Thyroid gland (tissue), 4 donors: ENCODE data around the gene CKMT1B. TPM values are rescaled to one million over a fixed set of nuclear protein-coding genes. Genes with fewer than 3 reads are reported as not detected.
"Not testable (repeated sequence)": the region's sequence is repeated elsewhere in the genome, so short reads cannot be mapped to it uniquely, and the experiment has no call there.

ENCODE experiments used
- DNase-seq, 2 donors: peaks; one replicate each; pipeline ENCODE4 v3.0.0-alpha.2; 2019
- H3K27ac ChIP-seq, 3 donors: fragments of 200-600 bp; sonication (generic); 1 replicate in 2 of 3; 2 replicates in 1 of 3; pipeline ENCODE4 v1.5.1; 2016 to 2019; ENCODE audit warnings: mild to moderate bottlenecking in 1 of 3, moderate library complexity in 1 of 3
- H3K27me3 ChIP-seq: fragments of 200-600 bp; sonication (generic); one replicate; pipeline ENCODE4 v1.5.1; 2019
- H3K36me3 ChIP-seq, 2 donors: fragments of 200-600 bp; sonication (generic); one replicate each; pipeline ENCODE4 v1.5.1; 2016 to 2019
- H3K4me1 ChIP-seq, 2 donors: fragments of 200-600 bp; sonication (generic); one replicate each; pipeline ENCODE4 v1.5.1; 2017 to 2019
- H3K4me3 ChIP-seq, 3 donors: fragments of 200-600 bp; sonication (generic); replicated peaks in 1 of 3; 1 replicate in 2 of 3; 2 replicates in 1 of 3; pipeline ENCODE4 v1.5.1; 2016; ENCODE audit warnings: mild to moderate bottlenecking in 1 of 3
- H3K9me3 ChIP-seq: fragments of 200-600 bp; sonication (generic); one replicate; pipeline ENCODE4 v1.5.1; 2017
- POLR2A ChIP-seq, 2 donors: fragments of 450-650 bp; IDR thresholded peaks; one replicate each; pipeline ENCODE4 v1.6.1; 2017; ENCODE audit warnings: antibody characterized with exemption in 2 of 2, mild to moderate bottlenecking in 2 of 2, moderate library complexity in 1 of 2
- WGBS, 2 donors: methylation state at CpG; one replicate each; pipeline ENCODE4 v1.1.5; 2017; 5-methylcytosine and 5-hydroxymethylcytosine counted together
- intact Hi-C: fragments of 100-400 bp; cut with DNase I; formaldehyde crosslinking; loops from one replicate; pipeline ENCODE4 v1.15.1; 2023
- small RNA-seq: library from RNA; depleted of rRNA; stranded (forward); fragments of <200 nt; gene quantifications from one replicate; pipeline ENCODE3, GENCODE V24; 2016
- total RNA-seq, 4 donors: library from RNA; depleted of rRNA; stranded (reverse); fragments of >200 nt; gene quantifications; one replicate each; pipeline ENCODE4 v1.2.3, GENCODE V29; 2016
- TF ChIP-seq, protein P1 (sequence below), 6 experiments: fragments of 200-600 bp in 3 of 6; fragments of 450-650 bp in 3 of 6; sonication (generic) in 3 of 6; IDR thresholded peaks; one replicate each; pipeline ENCODE4 v1.5.1; 2016 to 2019; ENCODE audit warnings: antibody characterized with exemption in 6 of 6, mild to moderate bottlenecking in 2 of 6, inconsistent platforms in 1 of 6, moderate library complexity in 1 of 6

Gene CKMT1B
- total RNA-seq, 4 donors from 2014 or later, result 4.3 to 41.2 (median 21.8) TPM

DNA sequence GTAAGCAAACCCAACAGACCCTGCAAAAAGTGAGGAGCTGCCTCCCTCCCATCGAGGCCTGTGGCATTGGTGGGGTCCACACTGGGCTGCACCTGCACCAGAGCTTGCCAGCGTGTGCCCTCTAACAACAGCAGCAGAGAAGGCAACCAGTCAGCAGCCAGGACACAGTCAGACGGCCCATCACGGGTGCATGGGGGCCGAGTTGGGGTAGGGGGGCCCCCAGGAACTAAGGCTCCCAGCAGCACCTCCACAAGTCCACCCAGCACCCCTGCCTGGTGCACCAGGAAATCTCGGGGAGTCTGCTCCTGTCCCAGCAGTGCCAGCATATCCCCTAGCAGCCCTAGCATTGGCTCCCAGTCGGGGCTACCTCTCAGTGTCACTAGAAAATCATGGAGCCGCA lies 23.9 kb downstream of the CKMT1B start:
- H3K4me1 ChIP-seq, H3K27me3 ChIP-seq, H3K9me3 ChIP-seq, intact Hi-C loops, H3K4me3 ChIP-seq, H3K36me3 ChIP-seq, DNase-seq, H3K27ac ChIP-seq: not testable (repeated sequence)
- no CpG with 5 or more reads among the region's 8 CpGs for WGBS, 2 donors

DNA sequence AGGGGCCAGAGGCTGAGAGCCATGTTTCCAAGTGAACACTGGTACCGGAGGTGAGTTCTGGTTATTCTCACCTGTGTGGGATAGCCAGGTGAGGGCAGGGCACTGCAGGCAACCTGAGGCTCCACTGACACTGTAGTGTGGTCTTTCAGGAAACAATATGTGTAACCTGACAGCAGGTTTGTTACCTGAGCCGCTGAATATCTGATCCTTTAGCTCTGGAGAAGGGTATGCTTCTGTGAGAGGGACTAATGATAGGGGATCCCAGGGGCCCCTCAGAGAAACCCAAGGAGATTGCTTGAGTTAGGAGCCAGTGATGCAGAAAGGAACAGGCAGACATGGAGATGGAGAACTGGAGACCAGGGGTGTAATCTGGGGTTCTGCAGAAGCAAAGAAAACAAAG lies 24.9 kb downstream of the CKMT1B start, which contains the start of gene STRC:
TSS of gene STRC (minus strand) at position 101 of the 400 bp plus-strand sequence. CDS start at position 23, 78 bp downstream.
- H3K9me3 ChIP-seq, intact Hi-C loops, DNase-seq, H3K36me3 ChIP-seq, H3K4me3 ChIP-seq, H3K27ac ChIP-seq, H3K4me1 ChIP-seq, H3K27me3 ChIP-seq: not testable (repeated sequence)
- no CpG with 5 or more reads among the region's 2 CpGs for WGBS, 2 donors

DNA sequence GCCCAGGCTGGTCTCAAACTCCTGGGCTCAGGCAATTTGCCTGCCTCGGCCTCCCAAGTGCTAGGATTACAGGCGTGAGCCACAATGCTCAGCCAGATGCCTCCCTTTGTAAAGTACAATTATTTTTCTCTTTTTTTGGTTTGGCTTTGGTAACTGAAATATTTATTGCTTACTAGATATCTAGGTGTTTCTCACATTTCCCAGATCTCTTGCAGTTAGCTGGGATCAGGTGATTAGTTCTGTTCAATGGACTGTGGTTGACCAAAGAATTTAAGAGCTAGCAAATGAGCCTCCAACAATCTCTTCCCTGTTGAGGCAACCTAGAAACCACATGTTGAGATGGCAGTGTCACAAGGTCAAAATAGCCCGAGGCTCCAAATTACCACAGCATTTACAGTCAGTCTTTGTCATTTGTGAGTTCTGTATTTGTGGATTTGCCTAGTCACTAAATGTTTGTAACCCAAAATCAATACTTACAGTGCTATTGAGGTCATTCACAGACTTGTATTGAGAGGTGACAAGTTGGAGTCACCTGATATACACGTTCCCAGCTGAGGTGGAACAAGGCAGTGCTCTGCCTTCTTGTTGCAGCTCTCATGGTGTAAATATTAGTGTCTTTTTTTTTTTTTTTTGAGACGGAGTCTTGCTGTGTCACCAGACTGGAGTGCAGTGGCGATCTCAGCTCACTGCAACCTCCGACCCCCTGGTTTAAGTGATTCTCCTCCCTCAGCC lies 28.4 kb downstream of the CKMT1B start:
- H3K27me3 ChIP-seq, intact Hi-C loops, H3K27ac ChIP-seq, DNase-seq, H3K9me3 ChIP-seq, H3K36me3 ChIP-seq, H3K4me3 ChIP-seq: not testable (repeated sequence)
- H3K4me1 ChIP-seq, result peaks cover 13 to 14% of the 10 kb centered on the region in 2 donors
- WGBS, 2 donors, result 67 to 72% methylated on average over 6 of the region's 7 CpGs

DNA sequence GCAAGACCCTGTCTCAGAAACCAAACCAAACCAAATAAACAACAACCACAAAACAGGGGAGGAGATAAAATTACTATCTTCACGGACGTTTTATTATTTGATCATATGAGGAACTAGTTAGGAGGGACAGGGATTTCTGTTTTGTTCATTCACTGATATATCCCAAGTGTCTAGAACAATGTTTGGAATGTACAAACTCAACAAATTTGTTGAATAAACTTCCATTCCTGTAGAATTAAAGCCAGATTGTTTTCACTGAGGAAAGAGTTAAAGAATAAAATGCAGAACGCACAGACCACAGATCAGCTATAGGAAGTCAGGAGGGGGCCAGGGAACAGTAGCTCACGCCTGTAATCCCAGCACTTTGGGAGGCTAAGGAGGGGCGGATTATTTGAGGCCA lies 31.3 kb downstream of the CKMT1B start:
- Histone ChIP-seq H3K27me3 (no peaks in the 10 kb centered on the region), H3K36me3 (no peaks in the 10 kb centered on the region), H3K4me3 (no peak overlapping the region), H3K27ac (no peak overlapping the region), H3K4me1 (peaks cover 13 to 14% of the 10 kb centered on the region in 2 donors), H3K9me3 (no peaks in the 10 kb centered on the region)
- no peak for TF ChIP-seq POLR2A (IDR thresholded peaks at IDR 0.05)
- TF ChIP-seq, protein P1, sequence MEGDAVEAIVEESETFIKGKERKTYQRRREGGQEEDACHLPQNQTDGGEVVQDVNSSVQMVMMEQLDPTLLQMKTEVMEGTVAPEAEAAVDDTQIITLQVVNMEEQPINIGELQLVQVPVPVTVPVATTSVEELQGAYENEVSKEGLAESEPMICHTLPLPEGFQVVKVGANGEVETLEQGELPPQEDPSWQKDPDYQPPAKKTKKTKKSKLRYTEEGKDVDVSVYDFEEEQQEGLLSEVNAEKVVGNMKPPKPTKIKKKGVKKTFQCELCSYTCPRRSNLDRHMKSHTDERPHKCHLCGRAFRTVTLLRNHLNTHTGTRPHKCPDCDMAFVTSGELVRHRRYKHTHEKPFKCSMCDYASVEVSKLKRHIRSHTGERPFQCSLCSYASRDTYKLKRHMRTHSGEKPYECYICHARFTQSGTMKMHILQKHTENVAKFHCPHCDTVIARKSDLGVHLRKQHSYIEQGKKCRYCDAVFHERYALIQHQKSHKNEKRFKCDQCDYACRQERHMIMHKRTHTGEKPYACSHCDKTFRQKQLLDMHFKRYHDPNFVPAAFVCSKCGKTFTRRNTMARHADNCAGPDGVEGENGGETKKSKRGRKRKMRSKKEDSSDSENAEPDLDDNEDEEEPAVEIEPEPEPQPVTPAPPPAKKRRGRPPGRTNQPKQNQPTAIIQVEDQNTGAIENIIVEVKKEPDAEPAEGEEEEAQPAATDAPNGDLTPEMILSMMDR (IDR thresholded peaks at IDR 0.05), result no peak
- intact Hi-C loops, result no loop called here
- 15 to 20% methylated on average over 5 of the region's 5 CpGs for WGBS, 2 donors
- no peak for DNase-seq

DNA sequence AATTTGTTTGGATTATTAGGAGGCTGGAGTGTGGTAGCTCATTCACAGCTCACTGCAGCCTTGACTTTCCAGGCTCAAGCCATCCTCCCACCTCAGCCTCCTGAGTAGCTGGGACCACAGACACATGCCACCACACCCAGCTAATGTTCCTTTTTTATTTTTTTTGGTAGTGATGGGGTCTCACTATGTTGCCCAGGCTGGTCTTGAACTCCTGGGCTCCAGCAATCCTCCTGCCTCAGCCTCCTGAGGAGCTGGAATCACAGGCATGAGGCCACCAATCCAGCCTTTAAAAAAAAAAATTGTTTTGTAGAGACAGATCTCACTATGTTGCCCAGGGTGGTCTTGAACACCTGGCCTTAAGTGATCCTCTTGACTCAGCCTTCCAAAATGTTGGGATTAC lies 33.1 kb downstream of the CKMT1B start:
- H3K27me3 ChIP-seq, H3K9me3 ChIP-seq, intact Hi-C loops, H3K27ac ChIP-seq, DNase-seq, H3K36me3 ChIP-seq, H3K4me3 ChIP-seq: not testable (repeated sequence)
- H3K4me1 ChIP-seq, result peaks cover 13 to 14% of the 10 kb centered on the region in 2 donors

DNA sequence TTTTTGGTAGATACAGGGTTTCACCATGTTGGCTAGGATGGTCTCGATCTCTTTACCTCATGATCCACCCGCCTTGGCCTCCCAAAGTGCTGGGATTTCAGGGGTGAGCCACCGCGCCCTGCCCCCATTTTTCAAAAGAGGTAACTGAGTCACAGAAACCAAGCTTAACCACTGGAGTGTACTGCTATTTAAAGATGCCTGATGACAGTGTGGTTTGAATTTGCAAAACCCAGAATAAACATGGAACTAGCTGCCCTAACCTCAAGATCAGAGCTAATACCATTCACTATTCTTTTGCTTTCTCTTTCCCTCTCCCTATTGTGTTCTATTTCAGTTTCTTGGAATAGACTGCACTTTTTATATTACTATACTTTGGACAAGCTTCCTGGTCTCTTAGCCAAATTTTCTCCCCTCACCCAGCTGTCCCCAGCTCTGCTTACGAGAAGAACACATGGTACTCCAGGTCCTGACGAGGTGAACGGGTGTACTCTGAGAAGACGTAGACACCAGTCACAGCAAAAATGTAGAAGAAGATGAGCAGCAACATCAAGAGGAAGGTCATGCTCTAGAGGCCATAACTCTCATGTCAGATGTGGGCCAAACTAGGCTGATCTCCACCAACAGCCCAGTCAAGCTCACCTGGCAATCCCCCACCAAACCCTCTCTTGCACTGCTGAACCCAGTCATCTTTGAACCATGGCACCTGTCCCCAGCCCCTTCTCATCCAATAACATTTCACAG lies 44.8 kb downstream of the CKMT1B start:
- WGBS, 2 donors, result 89 to 94% methylated on average over 8 of the region's 8 CpGs
- H3K36me3 ChIP-seq, H3K4me3 ChIP-seq, H3K27ac ChIP-seq, H3K9me3 ChIP-seq, H3K27me3 ChIP-seq, H3K4me1 ChIP-seq, DNase-seq, intact Hi-C loops: not testable (repeated sequence)

Small RNA genes within 50 kb of the gene (small RNA-seq; reads per million reads assigned to genes)
- gene PDIA3P2 (not detected), gene RNU6-554P (not detected), gene RNU6-610P (not detected)

Other genes with a start within 250 kb of the CKMT1B start
- 10 to 100 TPM; 18.2 to 22.6 (median 20.3) TPM for gene ZSCAN29, start 223.0 kb upstream of the CKMT1B start, total RNA-seq
- gene TUBGCP4, start 222.9 kb upstream of the CKMT1B start, total RNA-seq, result 10 to 100 TPM; 10.7 to 23.6 (median 17.6) TPM
- 10 to 100 TPM; 46.4 to 98.0 (median 72.7) TPM for gene TP53BP1, start 100.9 kb upstream of the CKMT1B start, total RNA-seq
- gene MAP1A, start 76.4 kb upstream of the CKMT1B start, total RNA-seq, result 10 to 100 TPM; 12.4 to 27.1 (median 17.2) TPM
- gene PPIP5K1, start 3.8 kb upstream of the CKMT1B start, total RNA-seq, result 100 to 1,000 TPM in 1 of 4 donors, 10 to 100 TPM in 3; 26.3 to 107 (median 52.3) TPM
- 1 to 10 TPM in 3 of 4 donors, under 1 TPM in 1; 0.13 to 1.3 (median 1.2) TPM for gene STRC, start 24.8 kb downstream of the CKMT1B start, total RNA-seq
- gene CATSPER2, start 54.8 kb downstream of the CKMT1B start, total RNA-seq, result 1 to 10 TPM; 4.0 to 7.6 (median 6.7) TPM
- gene CKMT1A, start 99.8 kb downstream of the CKMT1B start, total RNA-seq, result 10 to 100 TPM in 1 of 4 donors, 1 to 10 TPM in 3; 3.8 to 14.8 (median 5.2) TPM
- 100 to 1,000 TPM; 307 to 764 (median 542) TPM for gene PDIA3, start 152.4 kb downstream of the CKMT1B start, total RNA-seq
- gene ELL3, start 182.9 kb downstream of the CKMT1B start, total RNA-seq, result 10 to 100 TPM in 1 of 4 donors, 1 to 10 TPM in 3; 2.1 to 11.4 (median 5.3) TPM
- 1,000 to 10,000 TPM in 2 of 4 donors, 100 to 1,000 TPM in 2; 331 to 1,163 (median 700) TPM for gene SERF2, start 198.3 kb downstream of the CKMT1B start, total RNA-seq
- gene SERINC4, start 206.2 kb downstream of the CKMT1B start, total RNA-seq, result under 1 TPM in 1 of 4 donors, not detected in 3; 0.33 TPM
- 10 to 100 TPM; 11.6 to 23.4 (median 12.5) TPM for gene HYPK, start 206.6 kb downstream of the CKMT1B start, total RNA-seq
- gene MFAP1, start 230.7 kb downstream of the CKMT1B start, total RNA-seq, result 10 to 100 TPM; 20.4 to 24.5 (median 22.7) TPM
- 1 to 10 TPM; 1.6 to 6.6 (median 4.8) TPM for gene WDR76, start 233.0 kb downstream of the CKMT1B start, total RNA-seq